ENCODE results near the gene TXNL4A.

The TXNL4A gene

GRCh38 chr18:79987566-79987965, 797 bp downstream of the TXNL4A start:
- H3K36me3 ChIP-seq (ENCODE audit: control insufficient read depth, insufficient read depth, low read length) = peaks cover 4% of the 10 kb centered on the region
- DNase-seq (ENCODE audit: extremely low read depth, insufficient read length) = no peak
- H3K27me3 ChIP-seq (replicated peaks; ENCODE audit: control insufficient read depth, insufficient read depth, low read length) = no peaks in the 10 kb centered on the region
- H3K4me3 ChIP-seq (replicated peaks; ENCODE audit: low read depth, low read length) = peak overlapping the region; percentile 97
- TF ChIP-seq CTCF (IDR thresholded peaks at IDR 0.05; ENCODE audit: insufficient read depth, low read length, poor library complexity, severe bottlenecking) = no peak

GRCh38 chr18:79986726-79987125, 1.6 kb downstream of the TXNL4A start:
- TF ChIP-seq CTCF (IDR thresholded peaks at IDR 0.05; ENCODE audit: insufficient read depth, low read length, poor library complexity, severe bottlenecking) = no peak
- H3K4me3 ChIP-seq (replicated peaks; ENCODE audit: low read depth, low read length) = peak overlapping the region; percentile 97
- no peaks in the 10 kb centered on the region for H3K27me3 ChIP-seq (replicated peaks; ENCODE audit: control insufficient read depth, insufficient read depth, low read length)
- DNase-seq (ENCODE audit: extremely low read depth, insufficient read length) = no peak
- H3K36me3 ChIP-seq (ENCODE audit: control insufficient read depth, insufficient read depth, low read length) = peaks cover 4% of the 10 kb centered on the region

GRCh38 chr18:79985172-79985571, 3.2 kb downstream of the TXNL4A start:
- H3K4me3 ChIP-seq (replicated peaks; ENCODE audit: low read depth, low read length) = no peak overlapping the region
- H3K36me3 ChIP-seq (ENCODE audit: control insufficient read depth, insufficient read depth, low read length) = peaks cover 4% of the 10 kb centered on the region
- DNase-seq (ENCODE audit: extremely low read depth, insufficient read length) = no peak
- H3K27me3 ChIP-seq (replicated peaks; ENCODE audit: control insufficient read depth, insufficient read depth, low read length) = no peaks in the 10 kb centered on the region
- no peak for TF ChIP-seq CTCF (IDR thresholded peaks at IDR 0.05; ENCODE audit: insufficient read depth, low read length, poor library complexity, severe bottlenecking)

- peaks cover 9% of the 10 kb centered on the region for H3K36me3 ChIP-seq (ENCODE audit: control insufficient read depth, insufficient read depth, low read length)
- TF ChIP-seq CTCF (IDR thresholded peaks at IDR 0.05; ENCODE audit: insufficient read depth, low read length, poor library complexity, severe bottlenecking) = no peak
- DNase-seq (ENCODE audit: extremely low read depth, insufficient read length) = no peak
- H3K4me3 ChIP-seq (replicated peaks; ENCODE audit: low read depth, low read length) = no peak overlapping the region
- H3K27me3 ChIP-seq (replicated peaks; ENCODE audit: control insufficient read depth, insufficient read depth, low read length) = no peaks in the 10 kb centered on the region
Measured at GRCh38 chr18:79983793-79984192, 4.6 kb downstream of the TXNL4A start.

- DNase-seq (ENCODE audit: extremely low read depth, insufficient read length) = no peak
- peaks cover 9% of the 10 kb centered on the region for H3K36me3 ChIP-seq (ENCODE audit: control insufficient read depth, insufficient read depth, low read length)
- no peak overlapping the region for H3K4me3 ChIP-seq (replicated peaks; ENCODE audit: low read depth, low read length)
- no peak for TF ChIP-seq CTCF (IDR thresholded peaks at IDR 0.05; ENCODE audit: insufficient read depth, low read length, poor library complexity, severe bottlenecking)
- no peaks in the 10 kb centered on the region for H3K27me3 ChIP-seq (replicated peaks; ENCODE audit: control insufficient read depth, insufficient read depth, low read length)
Measured at GRCh38 chr18:79983253-79983652, 5.1 kb downstream of the TXNL4A start.

GRCh38 chr18:79982736-79983135, 5.6 kb downstream of the TXNL4A start:
- DNase-seq (ENCODE audit: extremely low read depth, insufficient read length) = no peak
- TF ChIP-seq CTCF (IDR thresholded peaks at IDR 0.05; ENCODE audit: insufficient read depth, low read length, poor library complexity, severe bottlenecking) = no peak
- Histone ChIP-seq H3K4me3 (replicated peaks; ENCODE audit: low read depth, low read length) (no peak overlapping the region), H3K27me3 (replicated peaks; ENCODE audit: control insufficient read depth, insufficient read depth, low read length) (no peaks in the 10 kb centered on the region), H3K36me3 (ENCODE audit: control insufficient read depth, insufficient read depth, low read length) (peaks cover 9% of the 10 kb centered on the region)
